HG03571 (cell line): Measurements from ENCODE around the gene PDZRN4.

Source experiments
- ATAC-seq: cut with Tn5 transposase; IDR thresholded peaks from one replicate; pipeline ENCODE4 v1.9.1; 2021; ENCODE audit not compliant: unreplicated experiment

Gene PDZRN4

GRCh38 chr12:41356181-41356580 lies 168.1 kb downstream of the PDZRN4 start:
- no peak for ATAC-seq

- ATAC-seq = no peak
Observed at GRCh38 chr12:41361738-41362137, 173.6 kb downstream of the PDZRN4 start.

- ATAC-seq = no peak
Observed at GRCh38 chr12:41362510-41362909, 174.4 kb downstream of the PDZRN4 start.

GRCh38 chr12:41362931-41363330 lies 174.8 kb downstream of the PDZRN4 start:
- ATAC-seq = no peak

- ATAC-seq = no peak
Observed at GRCh38 chr12:41364211-41364610, 176.1 kb downstream of the PDZRN4 start.

- ATAC-seq = no peak
Observed at GRCh38 chr12:41365653-41366171, 177.6 kb downstream of the PDZRN4 start.

- no peak for ATAC-seq
Observed at GRCh38 chr12:41367726-41368405, 179.7 kb downstream of the PDZRN4 start.

GRCh38 chr12:41380878-41381277 lies 192.8 kb downstream of the PDZRN4 start:
- no peak for ATAC-seq

GRCh38 chr12:41402801-41403200 lies 214.7 kb downstream of the PDZRN4 start:
- ATAC-seq = no peak

- no peak for ATAC-seq
Observed at GRCh38 chr12:41407232-41407799, 219.2 kb downstream of the PDZRN4 start.

- no peak for ATAC-seq
Observed at GRCh38 chr12:41409628-41410027, 221.5 kb downstream of the PDZRN4 start.

- no peak for ATAC-seq
Observed at GRCh38 chr12:41418586-41418985, 230.5 kb downstream of the PDZRN4 start.

GRCh38 chr12:41419131-41419893 lies 231.2 kb downstream of the PDZRN4 start:
- ATAC-seq = no peak

GRCh38 chr12:41424651-41425050 lies 236.5 kb downstream of the PDZRN4 start:
- ATAC-seq = no peak

GRCh38 chr12:41433460-41433859 lies 245.3 kb downstream of the PDZRN4 start:
- no peak for ATAC-seq

GRCh38 chr12:41436076-41436475 lies 248.0 kb downstream of the PDZRN4 start:
- ATAC-seq = no peak

GRCh38 chr12:41437563-41437962 lies 249.4 kb downstream of the PDZRN4 start:
- ATAC-seq = no peak

GRCh38 chr12:41438854-41439541 lies 250.9 kb downstream of the PDZRN4 start:
- ATAC-seq = no peak

GRCh38 chr12:41439801-41440200 lies 251.7 kb downstream of the PDZRN4 start:
- ATAC-seq = no peak

GRCh38 chr12:41441180-41441579 lies 253.1 kb downstream of the PDZRN4 start:
- ATAC-seq = no peak

- ATAC-seq = no peak
Observed at GRCh38 chr12:41442896-41443295, 254.8 kb downstream of the PDZRN4 start.
